Measurements from ENCODE around the gene NUDT4B.
"Not testable (repeated sequence)": the region's sequence is repeated elsewhere in the genome, so short reads cannot be mapped to it uniquely, and the experiment has no call there.

The NUDT4B gene

DNA sequence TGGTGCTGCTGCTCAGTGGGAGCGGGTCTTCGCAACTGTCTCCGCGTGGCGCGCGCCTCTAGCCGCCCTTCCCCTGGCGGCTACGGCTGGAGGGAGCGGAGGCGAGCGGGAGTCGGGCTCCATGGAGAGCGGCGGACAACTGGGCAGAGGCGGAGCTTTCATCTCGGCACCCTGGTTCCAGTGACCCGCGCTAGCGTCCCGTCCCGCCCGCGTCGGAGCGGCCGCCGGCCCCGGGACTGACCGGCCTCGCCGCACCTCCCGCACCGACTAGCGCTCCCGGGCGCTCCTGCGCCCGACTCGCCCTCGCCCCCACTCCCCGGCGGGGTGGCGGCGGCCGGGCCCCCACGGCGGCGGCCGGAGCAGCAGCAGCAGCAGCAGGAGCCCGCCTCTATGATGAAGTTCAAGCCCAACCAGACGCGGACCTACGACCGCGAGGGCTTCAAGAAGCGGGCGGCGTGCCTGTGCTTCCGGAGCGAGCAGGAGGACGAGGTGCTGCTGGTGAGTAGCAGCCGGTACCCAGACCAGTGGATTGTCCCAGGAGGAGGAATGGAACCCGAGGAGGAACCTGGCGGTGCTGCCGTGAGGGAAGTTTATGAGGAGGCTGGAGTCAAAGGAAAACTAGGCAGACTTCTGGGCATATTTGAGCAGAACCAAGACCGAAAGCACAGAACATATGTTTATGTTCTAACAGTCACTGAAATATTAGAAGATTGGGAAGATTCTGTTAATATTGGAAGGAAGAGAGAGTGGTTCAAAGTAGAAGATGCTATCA lies at the start of gene NUDT4B:
NUDT4B (plus strand) TSS at position 212 of the 772 bp plus-strand sequence; CDS start at position 391, 179 bp downstream.
- DNase-seq = not testable (repeated sequence)

DNA sequence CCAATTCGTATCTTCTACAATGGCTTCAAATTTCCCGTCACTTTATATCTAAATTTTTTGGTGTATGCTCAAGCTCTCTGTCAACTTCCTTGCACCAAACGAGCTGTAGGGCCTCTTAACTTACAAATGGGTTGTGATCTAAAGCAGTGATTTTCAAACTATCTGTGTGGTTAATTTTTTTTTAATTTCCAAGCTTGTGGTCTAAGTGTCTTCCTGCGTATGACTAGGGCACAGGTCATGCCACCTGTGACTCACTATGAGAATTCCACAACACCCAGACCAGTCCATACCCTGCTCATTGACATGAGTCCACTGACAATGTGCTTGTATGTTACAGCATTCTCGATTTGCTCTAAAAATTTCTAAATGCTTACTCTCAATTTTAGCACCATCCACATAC lies 49.2 kb upstream of the NUDT4B start:
- not testable (repeated sequence) for DNase-seq

GRCh38 chr1:148702242-148702641 lies 46.3 kb upstream of the NUDT4B start:
- not testable (repeated sequence) for DNase-seq

DNA sequence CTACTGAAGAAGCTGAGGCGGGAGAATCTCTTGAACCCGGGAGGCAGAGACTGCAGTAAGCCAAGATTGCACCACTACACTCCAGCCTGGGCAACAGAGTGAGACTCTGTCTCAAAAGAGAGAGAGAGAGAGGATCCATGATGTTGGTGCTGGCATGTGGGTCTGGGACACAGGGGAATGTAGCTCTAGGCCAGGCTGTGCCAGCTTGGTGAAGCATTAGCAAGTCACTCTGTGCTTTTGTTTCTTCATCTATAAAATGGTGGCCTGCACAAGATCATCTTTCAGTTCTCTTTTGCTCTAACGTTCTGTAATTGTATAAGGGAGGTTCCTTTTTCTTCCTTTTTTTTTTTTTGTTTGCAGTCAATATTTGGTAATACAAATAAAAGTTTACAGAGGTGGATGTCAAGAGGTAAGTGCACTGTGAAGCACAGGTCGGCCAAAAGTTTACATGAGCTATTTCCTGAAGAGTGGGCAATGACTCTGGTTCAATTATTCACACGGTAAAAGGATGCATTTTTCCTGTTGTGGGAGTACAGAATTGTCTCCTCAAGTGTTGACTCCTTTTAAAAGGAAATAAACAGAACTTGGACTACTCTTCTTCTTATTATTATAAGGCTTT lies 44.5 kb upstream of the NUDT4B start:
- not testable (repeated sequence) for DNase-seq

- DNase-seq = not testable (repeated sequence)
Observed at GRCh38 chr1:148705316-148705948, 43.1 kb upstream of the NUDT4B start.

DNA sequence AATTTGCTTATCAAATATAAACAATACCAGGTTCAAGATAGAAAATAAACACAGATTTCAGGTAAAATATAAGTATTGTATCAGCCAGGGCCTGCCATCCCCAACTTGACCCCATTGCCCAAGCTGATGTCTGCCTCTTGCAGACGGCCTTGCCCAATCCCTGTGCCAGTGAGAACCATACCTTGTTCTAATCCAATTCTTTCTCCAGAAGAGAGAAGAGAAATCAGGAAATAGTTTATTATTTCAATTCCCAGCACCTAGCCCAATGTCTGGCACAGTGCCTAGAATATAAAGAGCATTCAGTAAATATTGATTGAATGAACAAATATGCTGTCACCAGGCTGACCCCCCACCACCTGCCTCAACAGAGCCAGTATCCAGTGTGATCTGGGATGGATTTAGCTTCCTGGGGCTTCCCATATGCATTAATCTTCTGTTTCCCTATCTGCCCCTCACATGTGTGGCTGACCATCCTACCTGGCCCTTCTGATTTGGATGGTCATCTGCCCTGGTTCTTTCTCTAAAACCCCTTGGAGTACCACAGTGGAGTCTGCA lies 39.7 kb upstream of the NUDT4B start:
- not testable (repeated sequence) for DNase-seq

GRCh38 chr1:148710772-148711523 lies 37.6 kb upstream of the NUDT4B start:
- DNase-seq = not testable (repeated sequence)

GRCh38 chr1:148712353-148712752 lies 36.2 kb upstream of the NUDT4B start:
- DNase-seq = not testable (repeated sequence)

GRCh38 chr1:148715518-148715917 lies 33.1 kb upstream of the NUDT4B start:
- not testable (repeated sequence) for DNase-seq

- DNase-seq = not testable (repeated sequence)
Observed at GRCh38 chr1:148716966-148717520, 31.5 kb upstream of the NUDT4B start.

DNA sequence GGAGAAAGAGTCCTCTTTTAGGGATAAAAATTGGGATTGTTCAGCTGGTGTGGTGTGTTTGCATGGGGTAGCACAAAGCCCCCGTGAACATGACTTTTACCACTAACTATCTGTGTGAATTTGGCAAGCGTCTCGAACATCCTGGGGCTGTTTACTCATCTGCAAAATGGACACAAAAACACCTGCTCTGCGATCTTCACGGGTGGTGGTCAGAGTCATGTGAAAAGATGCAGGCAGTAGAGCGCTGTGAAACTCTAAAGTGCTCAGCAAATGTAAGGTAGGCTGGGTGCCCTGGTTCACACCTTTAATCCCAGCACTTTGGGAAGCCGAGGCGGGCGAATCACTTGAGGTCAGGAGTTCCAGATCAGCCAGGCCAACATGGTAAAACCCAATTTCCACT lies 27.7 kb upstream of the NUDT4B start:
- not testable (repeated sequence) for DNase-seq

DNA sequence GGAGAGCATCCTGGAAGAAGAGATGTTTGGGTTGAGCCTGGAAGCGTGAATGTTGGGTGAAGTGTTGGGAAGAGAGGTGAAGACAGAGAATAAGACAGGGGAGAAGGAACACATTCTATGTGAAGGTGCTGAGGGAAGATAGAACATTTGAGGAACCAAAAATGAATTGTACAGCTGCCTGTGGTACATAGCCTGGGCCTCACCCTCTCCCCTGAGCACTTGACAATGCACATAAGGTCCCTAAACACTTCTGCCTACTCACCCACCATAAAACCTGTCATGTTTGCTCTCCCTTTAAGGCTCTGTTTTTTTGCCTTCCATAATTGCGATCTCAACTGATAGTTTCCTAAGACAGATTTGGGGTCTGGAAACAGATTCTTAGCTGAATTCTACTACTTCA lies 25.8 kb upstream of the NUDT4B start:
- DNase-seq = not testable (repeated sequence)

DNA sequence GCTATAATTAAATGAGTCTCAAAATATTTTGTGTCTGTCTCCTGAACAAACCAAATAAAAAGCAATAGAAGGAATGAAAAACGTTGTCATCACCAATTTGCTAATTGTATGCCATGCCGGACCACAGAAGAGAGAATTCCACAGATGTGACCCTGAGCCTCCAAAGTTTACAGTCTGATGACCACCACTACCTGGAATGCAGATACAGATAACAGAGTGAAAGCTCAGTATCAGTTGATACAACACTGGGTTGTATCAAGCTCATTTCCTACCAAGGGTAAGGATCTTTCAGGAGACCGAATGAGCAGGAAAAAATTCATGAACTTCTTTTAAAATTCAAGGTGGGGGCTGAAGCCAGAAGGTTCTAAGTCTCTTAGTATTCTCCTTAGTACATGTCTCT lies 25.1 kb upstream of the NUDT4B start:
- not testable (repeated sequence) for DNase-seq

- not testable (repeated sequence) for DNase-seq
Observed at GRCh38 chr1:148724872-148725271, 23.7 kb upstream of the NUDT4B start.

- DNase-seq = not testable (repeated sequence)
Observed at GRCh38 chr1:148727862-148728261, 20.7 kb upstream of the NUDT4B start.

GRCh38 chr1:148729128-148729527 lies 19.4 kb upstream of the NUDT4B start:
- not testable (repeated sequence) for DNase-seq

GRCh38 chr1:148729541-148729940 lies 19.0 kb upstream of the NUDT4B start:
- not testable (repeated sequence) for DNase-seq

- DNase-seq = not testable (repeated sequence)
Observed at GRCh38 chr1:148732277-148732676, 16.3 kb upstream of the NUDT4B start.

DNA sequence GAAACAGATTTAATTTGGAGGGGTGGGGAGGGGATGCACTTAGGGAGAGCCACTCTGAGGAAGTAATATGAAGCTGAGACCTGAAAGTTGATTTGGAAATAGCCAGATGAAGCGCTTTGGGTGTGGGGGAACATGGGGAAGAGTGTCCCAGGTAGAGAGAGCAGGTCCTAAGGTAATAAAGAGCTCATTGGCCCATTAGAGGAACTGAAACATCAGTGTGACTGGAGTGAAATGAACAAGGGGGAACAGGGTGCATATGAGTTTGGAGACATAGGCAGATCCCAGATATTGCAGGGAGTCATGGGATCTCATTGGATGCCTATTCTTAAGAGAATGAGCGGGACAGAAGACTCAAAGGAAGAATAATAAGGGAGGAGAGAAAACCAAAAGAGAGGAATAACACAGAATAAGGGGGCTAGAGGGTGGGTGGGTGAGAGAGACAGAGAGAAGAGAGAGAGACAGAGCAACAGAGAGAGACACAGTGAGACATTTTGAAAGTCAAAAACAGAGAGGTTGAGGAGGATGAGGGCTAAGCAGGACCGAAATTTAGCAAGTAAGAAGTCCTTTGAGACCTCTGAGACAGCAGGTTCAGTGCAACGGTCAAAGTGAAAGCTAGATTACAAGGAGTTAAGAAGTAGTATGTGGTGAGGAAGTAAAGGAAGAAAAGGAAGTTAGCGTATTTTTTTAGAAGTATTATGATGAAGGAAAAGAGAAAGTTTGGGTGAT lies 14.8 kb upstream of the NUDT4B start:
- not testable (repeated sequence) for DNase-seq

DNA sequence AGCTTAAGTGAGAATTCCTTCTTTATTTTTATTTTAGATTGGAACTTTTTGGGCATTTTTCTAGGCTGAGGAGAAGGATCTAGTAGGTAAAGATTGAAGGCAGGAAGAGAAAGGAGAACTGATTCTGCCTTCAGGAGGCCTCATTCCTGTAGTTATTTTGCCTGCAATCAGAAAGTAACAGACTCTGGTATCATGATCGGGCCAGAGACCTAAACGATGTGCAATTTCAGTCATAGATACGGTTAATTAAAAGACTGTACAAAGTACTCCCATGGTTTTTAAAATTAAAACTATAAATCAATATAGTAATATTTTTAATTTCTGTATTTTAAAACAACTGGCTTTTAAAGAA lies 14.3 kb upstream of the NUDT4B start:
- not testable (repeated sequence) for DNase-seq

DNA sequence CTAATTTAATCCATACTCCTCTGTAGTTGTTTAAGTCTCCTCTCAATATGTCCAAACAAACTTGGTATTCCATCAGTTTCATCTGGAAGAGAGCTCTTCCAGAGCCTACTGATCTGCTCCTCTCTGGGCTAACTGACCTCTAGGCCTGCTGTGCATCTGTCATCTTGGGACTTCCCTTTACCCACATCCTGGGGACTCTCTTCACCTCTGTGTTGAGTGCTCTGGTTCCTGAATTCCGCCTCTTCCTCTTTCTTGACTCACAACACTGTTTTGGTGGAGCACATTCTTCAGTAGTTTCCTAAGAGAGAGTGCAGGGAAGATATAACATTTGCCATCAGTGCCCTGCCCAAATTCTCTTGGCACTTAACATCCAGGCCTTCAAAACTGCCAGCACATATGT lies 13.0 kb upstream of the NUDT4B start:
- not testable (repeated sequence) for DNase-seq

- not testable (repeated sequence) for DNase-seq
Observed at GRCh38 chr1:148738667-148739066, 9.9 kb upstream of the NUDT4B start.
